Measurements from ENCODE around the gene CELF4.

The CELF4 gene

GRCh38 chr18:37274309-37275236 is 291.0 kb downstream of the CELF4 start:
- Histone ChIP-seq H3K4me1 (ENCODE audit: control insufficient read depth, insufficient read depth, low read length) (no peaks in the 10 kb centered on the region), H3K36me3 (ENCODE audit: control insufficient read depth in 2 of 2, insufficient read depth in 2 of 2, low read length in 2 of 2) (no peaks in the 10 kb centered on the region), H3K27ac (ENCODE audit: low read length) (no peak overlapping the region), H3K4me3 (ENCODE audit: low read length in 2 of 2) (no peak overlapping the region), H3K27me3 (ENCODE audit: control insufficient read depth in 1 of 2, insufficient read depth in 2 of 2, low read length in 2 of 2) (peaks cover 17 to 21% of the 10 kb centered on the region in 2 donors), H3K9me3 (ENCODE audit: control insufficient read depth in 2 of 2, low read length in 2 of 2) (no peaks in the 10 kb centered on the region), H3K9ac (ENCODE audit: low read length in 2 of 2) (no peak overlapping the region)

- H3K4me3 ChIP-seq (ENCODE audit: low read length in 2 of 2) = no peak overlapping the region
- no peaks in the 10 kb centered on the region for H3K36me3 ChIP-seq (ENCODE audit: control insufficient read depth in 2 of 2, insufficient read depth in 2 of 2, low read length in 2 of 2)
- H3K27me3 ChIP-seq (ENCODE audit: control insufficient read depth in 1 of 2, insufficient read depth in 2 of 2, low read length in 2 of 2) = peaks cover 15 to 21% of the 10 kb centered on the region in 2 donors
Observed at GRCh38 chr18:37272841-37273240, 292.8 kb downstream of the CELF4 start.

GRCh38 chr18:37272226-37272625 is 293.4 kb downstream of the CELF4 start:
- Histone ChIP-seq H3K4me1 (ENCODE audit: control insufficient read depth, insufficient read depth, low read length) (no peaks in the 10 kb centered on the region), H3K36me3 (ENCODE audit: control insufficient read depth in 2 of 2, insufficient read depth in 2 of 2, low read length in 2 of 2) (no peaks in the 10 kb centered on the region), H3K27me3 (ENCODE audit: control insufficient read depth in 1 of 2, insufficient read depth in 2 of 2, low read length in 2 of 2) (peaks cover 15 to 21% of the 10 kb centered on the region in 2 donors), H3K4me3 (ENCODE audit: low read length in 2 of 2) (no peak overlapping the region), H3K9me3 (ENCODE audit: control insufficient read depth in 2 of 2, low read length in 2 of 2) (no peaks in the 10 kb centered on the region), H3K27ac (ENCODE audit: low read length) (no peak overlapping the region), H3K9ac (ENCODE audit: low read length in 2 of 2) (no peak overlapping the region)

More at GRCh38 chr18:37272841-37273240, 292.8 kb downstream of the CELF4 start:
- H3K4me1 ChIP-seq (ENCODE audit: control insufficient read depth, insufficient read depth, low read length) = no peaks in the 10 kb centered on the region
- no peaks in the 10 kb centered on the region for H3K9me3 ChIP-seq (ENCODE audit: control insufficient read depth in 2 of 2, low read length in 2 of 2)
- H3K9ac ChIP-seq (ENCODE audit: low read length in 2 of 2) = no peak overlapping the region
- no peak overlapping the region for H3K27ac ChIP-seq (ENCODE audit: low read length)

GRCh38 chr18:37270666-37271052 is 294.9 kb downstream of the CELF4 start:
- Histone ChIP-seq H3K9me3 (ENCODE audit: control insufficient read depth in 2 of 2, low read length in 2 of 2) (no peaks in the 10 kb centered on the region), H3K27me3 (ENCODE audit: control insufficient read depth in 1 of 2, insufficient read depth in 2 of 2, low read length in 2 of 2) (peaks cover 11 to 17% of the 10 kb centered on the region in 2 donors), H3K36me3 (ENCODE audit: control insufficient read depth in 2 of 2, insufficient read depth in 2 of 2, low read length in 2 of 2) (no peaks in the 10 kb centered on the region), H3K4me3 (ENCODE audit: low read length in 2 of 2) (no peak overlapping the region), H3K9ac (ENCODE audit: low read length in 2 of 2) (no peak overlapping the region), H3K4me1 (ENCODE audit: control insufficient read depth, insufficient read depth, low read length) (no peaks in the 10 kb centered on the region), H3K27ac (ENCODE audit: low read length) (no peak overlapping the region)

GRCh38 chr18:37270038-37270665 is 295.4 kb downstream of the CELF4 start:
- Histone ChIP-seq H3K36me3 (ENCODE audit: control insufficient read depth in 2 of 2, insufficient read depth in 2 of 2, low read length in 2 of 2) (no peaks in the 10 kb centered on the region), H3K9me3 (ENCODE audit: control insufficient read depth in 2 of 2, low read length in 2 of 2) (no peaks in the 10 kb centered on the region), H3K4me1 (ENCODE audit: control insufficient read depth, insufficient read depth, low read length) (no peaks in the 10 kb centered on the region), H3K27ac (ENCODE audit: low read length) (no peak overlapping the region), H3K4me3 (ENCODE audit: low read length in 2 of 2) (no peak overlapping the region), H3K27me3 (ENCODE audit: control insufficient read depth in 1 of 2, insufficient read depth in 2 of 2, low read length in 2 of 2) (peaks cover 13 to 14% of the 10 kb centered on the region in 2 donors), H3K9ac (ENCODE audit: low read length in 2 of 2) (no peak overlapping the region)

- no peak overlapping the region for H3K27ac ChIP-seq (ENCODE audit: low read length)
- H3K4me3 ChIP-seq (ENCODE audit: low read length in 2 of 2) = no peak overlapping the region
Observed at GRCh38 chr18:37266290-37266689, 299.3 kb downstream of the CELF4 start.

GRCh38 chr18:37265382-37265781 is 300.2 kb downstream of the CELF4 start:
- Histone ChIP-seq H3K9ac (ENCODE audit: low read length in 2 of 2) (no peak overlapping the region), H3K9me3 (ENCODE audit: control insufficient read depth in 2 of 2, low read length in 2 of 2) (peaks cover 0 to 3% of the 10 kb centered on the region in 2 donors), H3K27ac (ENCODE audit: low read length) (no peak overlapping the region), H3K36me3 (ENCODE audit: control insufficient read depth in 2 of 2, insufficient read depth in 2 of 2, low read length in 2 of 2) (no peaks in the 10 kb centered on the region), H3K4me3 (ENCODE audit: low read length in 2 of 2) (no peak overlapping the region), H3K4me1 (ENCODE audit: control insufficient read depth, insufficient read depth, low read length) (no peaks in the 10 kb centered on the region), H3K27me3 (ENCODE audit: control insufficient read depth in 1 of 2, insufficient read depth in 2 of 2, low read length in 2 of 2) (peaks cover 0 to 9% of the 10 kb centered on the region in 2 donors)

More at GRCh38 chr18:37266290-37266689, 299.3 kb downstream of the CELF4 start:
- no peak overlapping the region for H3K9ac ChIP-seq (ENCODE audit: low read length in 2 of 2)
- H3K4me1 ChIP-seq (ENCODE audit: control insufficient read depth, insufficient read depth, low read length) = no peaks in the 10 kb centered on the region
- no peaks in the 10 kb centered on the region for H3K36me3 ChIP-seq (ENCODE audit: control insufficient read depth in 2 of 2, insufficient read depth in 2 of 2, low read length in 2 of 2)
- H3K27me3 ChIP-seq (ENCODE audit: control insufficient read depth in 1 of 2, insufficient read depth in 2 of 2, low read length in 2 of 2) = peaks cover 0 to 9% of the 10 kb centered on the region in 2 donors
- H3K9me3 ChIP-seq (ENCODE audit: control insufficient read depth in 2 of 2, low read length in 2 of 2) = peaks cover 0 to 3% of the 10 kb centered on the region in 2 donors

- H3K9me3 ChIP-seq (ENCODE audit: control insufficient read depth in 2 of 2, low read length in 2 of 2) = peaks cover 0 to 3% of the 10 kb centered on the region in 2 donors
- no peak overlapping the region for H3K4me3 ChIP-seq (ENCODE audit: low read length in 2 of 2)
- no peak overlapping the region for H3K9ac ChIP-seq (ENCODE audit: low read length in 2 of 2)
- H3K27ac ChIP-seq (ENCODE audit: low read length) = no peak overlapping the region
- no peaks in the 10 kb centered on the region for H3K36me3 ChIP-seq (ENCODE audit: control insufficient read depth in 2 of 2, insufficient read depth in 2 of 2, low read length in 2 of 2)
- H3K27me3 ChIP-seq (ENCODE audit: control insufficient read depth in 1 of 2, insufficient read depth in 2 of 2, low read length in 2 of 2) = peaks cover 0 to 9% of the 10 kb centered on the region in 2 donors
- H3K4me1 ChIP-seq (ENCODE audit: control insufficient read depth, insufficient read depth, low read length) = no peaks in the 10 kb centered on the region
Observed at GRCh38 chr18:37264956-37265355, 300.6 kb downstream of the CELF4 start.

GRCh38 chr18:37261988-37262387 is 303.6 kb downstream of the CELF4 start:
- Histone ChIP-seq H3K4me3 (ENCODE audit: low read length in 2 of 2) (no peak overlapping the region), H3K27me3 (ENCODE audit: control insufficient read depth in 1 of 2, insufficient read depth in 2 of 2, low read length in 2 of 2) (peaks cover 0 to 20% of the 10 kb centered on the region in 2 donors), H3K9ac (ENCODE audit: low read length in 2 of 2) (no peak overlapping the region), H3K36me3 (ENCODE audit: control insufficient read depth in 2 of 2, insufficient read depth in 2 of 2, low read length in 2 of 2) (no peaks in the 10 kb centered on the region), H3K9me3 (ENCODE audit: control insufficient read depth in 2 of 2, low read length in 2 of 2) (peaks cover 0 to 3% of the 10 kb centered on the region in 2 donors), H3K4me1 (ENCODE audit: control insufficient read depth, insufficient read depth, low read length) (no peaks in the 10 kb centered on the region), H3K27ac (ENCODE audit: low read length) (no peak overlapping the region)

GRCh38 chr18:37261246-37261840 is 304.3 kb downstream of the CELF4 start:
- Histone ChIP-seq H3K9me3 (ENCODE audit: control insufficient read depth in 2 of 2, low read length in 2 of 2) (peaks cover 0 to 3% of the 10 kb centered on the region in 2 donors), H3K27ac (ENCODE audit: low read length) (no peak overlapping the region), H3K36me3 (ENCODE audit: control insufficient read depth in 2 of 2, insufficient read depth in 2 of 2, low read length in 2 of 2) (no peaks in the 10 kb centered on the region), H3K4me1 (ENCODE audit: control insufficient read depth, insufficient read depth, low read length) (no peaks in the 10 kb centered on the region), H3K4me3 (ENCODE audit: low read length in 2 of 2) (no peak overlapping the region), H3K9ac (ENCODE audit: low read length in 2 of 2) (no peak overlapping the region), H3K27me3 (ENCODE audit: control insufficient read depth in 1 of 2, insufficient read depth in 2 of 2, low read length in 2 of 2) (peaks cover 0 to 20% of the 10 kb centered on the region in 2 donors)

All from stomach smooth muscle (tissue), 2 donors.